HG02759 (cell line): ENCODE results near the gene MISP3.

Experiments used
- ATAC-seq: cut with Tn5 transposase; IDR thresholded peaks from one replicate; pipeline ENCODE4 v1.9.1; 2021; ENCODE audit warnings: mild to moderate bottlenecking, moderate library complexity; ENCODE audit not compliant: unreplicated experiment

Gene MISP3

DNA sequence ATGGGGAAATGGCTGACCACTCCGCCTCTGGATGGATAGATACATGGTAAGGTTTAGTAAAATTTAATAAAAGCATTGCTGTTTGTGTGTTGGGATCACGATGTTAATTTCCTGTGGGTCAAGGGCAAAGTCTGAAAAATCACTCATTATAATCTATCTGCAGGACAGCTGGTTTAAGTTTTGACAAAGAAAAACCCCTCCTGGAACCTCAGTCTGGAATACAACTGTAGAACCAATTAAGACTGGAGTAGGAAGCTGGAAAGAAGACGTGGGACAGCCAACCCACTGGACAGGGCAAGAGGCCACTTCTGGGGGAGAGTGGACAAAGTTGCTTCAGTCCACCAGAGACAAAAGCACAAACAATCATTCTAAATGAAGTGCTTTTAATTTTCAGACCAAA, 46.6 kb downstream of the MISP3 start:
- no peak for ATAC-seq

DNA sequence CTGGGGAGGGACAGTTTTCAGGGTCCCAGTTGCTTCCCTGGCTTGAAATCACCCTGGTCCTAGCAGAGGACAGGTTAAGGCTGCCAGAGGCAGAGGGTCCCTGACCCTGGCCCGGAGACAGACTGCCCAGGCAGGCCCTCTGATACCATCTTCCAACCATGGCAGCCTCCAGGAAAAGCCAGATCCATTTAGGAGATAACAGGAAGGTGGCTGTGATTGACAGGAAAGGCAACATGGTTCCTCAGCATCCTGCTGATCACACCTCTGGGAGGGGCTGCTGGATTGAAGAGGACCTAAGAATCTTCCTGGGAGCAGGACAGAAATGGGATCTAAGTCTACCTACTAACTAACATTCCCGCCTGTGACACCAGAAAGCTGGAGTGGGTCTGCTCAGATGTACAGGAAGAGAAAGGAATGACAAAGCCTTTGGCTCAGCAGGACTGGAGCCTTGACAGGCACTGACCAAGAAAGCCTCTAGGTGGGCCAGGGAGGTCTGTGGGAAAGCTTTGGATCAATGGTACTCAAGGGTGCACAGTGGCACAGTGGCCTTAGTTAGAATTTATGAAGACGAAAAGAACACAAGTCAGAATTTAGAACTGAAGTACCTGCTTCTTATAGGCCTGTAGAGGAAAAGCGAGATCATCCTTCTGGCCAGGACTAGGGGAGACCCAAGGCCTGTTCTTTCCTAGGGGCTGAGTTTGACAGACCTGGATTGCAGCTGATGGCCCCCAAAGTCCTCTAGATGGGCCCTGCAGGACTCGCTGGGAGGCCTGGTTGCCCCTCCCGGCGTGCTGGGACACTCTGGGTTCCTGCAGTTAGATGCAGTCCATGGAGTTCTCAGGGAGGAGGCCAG, 47.3 kb downstream of the MISP3 start:
- no peak for ATAC-seq

DNA sequence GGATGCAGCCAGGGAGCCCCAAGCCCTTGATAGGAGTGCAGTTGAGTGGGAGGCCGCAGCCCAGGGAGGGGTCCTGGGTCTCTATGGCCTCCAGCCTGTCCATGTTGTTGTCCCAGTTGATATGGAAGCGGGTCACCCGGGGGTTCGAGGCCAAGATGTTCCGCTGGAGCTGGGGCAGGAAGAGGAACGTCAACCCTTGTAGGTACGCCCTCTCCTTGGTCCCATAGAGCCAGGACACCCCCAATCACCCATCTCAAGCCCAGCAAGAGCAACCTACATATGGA, 47.9 kb downstream of the MISP3 start:
- no peak for ATAC-seq

DNA sequence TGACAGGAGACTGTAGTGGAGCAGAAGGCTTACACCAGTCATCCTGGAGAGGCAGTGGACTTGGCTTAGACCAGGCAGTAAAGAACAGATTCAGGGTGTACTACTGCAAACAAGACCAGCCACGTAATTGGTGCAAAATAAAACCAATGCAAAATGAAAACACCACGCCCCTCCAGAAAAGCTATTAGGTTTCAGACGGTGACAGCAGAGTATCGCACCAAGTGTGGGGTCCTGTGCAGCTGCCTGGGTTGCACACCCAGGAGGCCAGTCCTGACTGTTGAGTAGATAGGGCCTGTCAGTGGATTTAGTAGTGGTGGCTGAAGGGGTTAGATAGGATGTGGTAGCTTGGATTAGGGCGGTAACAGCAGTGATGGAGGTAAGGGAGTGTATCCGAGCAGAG, 50.3 kb downstream of the MISP3 start:
- ATAC-seq, result no peak
